HEK293T (cell line): ENCODE measurements around the gene NUCB1.
"Not testable (repeated sequence)": the region's sequence is repeated elsewhere in the genome, so short reads cannot be mapped to it uniquely, and the experiment has no call there.

Experiments
- CTCF ChIA-PET: fragments of 350-600 bp; formaldehyde crosslinking; extraction: SDS; loops from one replicate; lab custom pipeline; 2021; ENCODE audit warnings: antibody characterized with exemption, inconsistent platforms; lab: Yijun Ruan, JAX
- POLR2A ChIA-PET: fragments of 350-600 bp; formaldehyde crosslinking; extraction: SDS; loops from one replicate; lab custom pipeline; 2020; ENCODE audit warnings: antibody characterized with exemption, inconsistent platforms; lab: Yijun Ruan, JAX
- DNase-seq: peaks from one replicate; pipeline ENCODE4 v3.0.0; 2012; ENCODE audit warnings: mixed read lengths; ENCODE audit errors: extremely low spot score
- ARNT ChIP-seq: fragments of 450-650 bp; IDR thresholded peaks from 2 replicates; pipeline ENCODE4 v1.6.1; 2017; ENCODE audit warnings: mild to moderate bottlenecking
- BHLHE40 ChIP-seq: fragments of 450-650 bp; IDR thresholded peaks from 2 replicates; pipeline ENCODE4 v1.6.1; 2016; ENCODE audit warnings: mild to moderate bottlenecking, moderate library complexity, borderline replicate concordance
- CTBP1 ChIP-seq: fragments of 450-650 bp; IDR thresholded peaks from 2 replicates; pipeline ENCODE4 v1.6.1; 2016; ENCODE audit warnings: borderline replicate concordance
- ELF4 ChIP-seq: fragments of 450-650 bp; IDR thresholded peaks from 2 replicates; pipeline ENCODE4 v1.6.1; 2017; ENCODE audit warnings: antibody characterized with exemption
- FOXA1 ChIP-seq: fragments of 450-650 bp; IDR thresholded peaks from 2 replicates; pipeline ENCODE4 v1.6.1; 2016; ENCODE audit warnings: mild to moderate bottlenecking
- FOXK2 ChIP-seq: fragments of 450-650 bp; IDR thresholded peaks from 2 replicates; pipeline ENCODE4 v1.6.1; 2016; ENCODE audit warnings: mild to moderate bottlenecking
- FOXM1 ChIP-seq: fragments of 450-650 bp; IDR thresholded peaks from 2 replicates; pipeline ENCODE4 v1.6.1; 2017; ENCODE audit warnings: mild to moderate bottlenecking, borderline replicate concordance
- HDGF ChIP-seq: fragments of 450-650 bp; IDR thresholded peaks from 2 replicates; pipeline ENCODE4 v1.6.1; 2017; ENCODE audit warnings: antibody characterized with exemption, borderline replicate concordance
- L3MBTL2 ChIP-seq: fragments of 450-650 bp; conservative IDR thresholded peaks from 2 replicates; pipeline ENCODE4 v1.6.1; 2016; ENCODE audit warnings: mild to moderate bottlenecking
- LEF1 ChIP-seq: fragments of 450-650 bp; IDR thresholded peaks from 2 replicates; pipeline ENCODE4 v1.6.1; 2017; ENCODE audit warnings: mild to moderate bottlenecking, borderline replicate concordance
- NFRKB ChIP-seq: fragments of 450-650 bp; IDR thresholded peaks from 2 replicates; pipeline ENCODE4 v1.6.1; 2016; ENCODE audit warnings: mild to moderate bottlenecking, moderate library complexity
- PKNOX1 ChIP-seq: fragments of 450-650 bp; IDR thresholded peaks from 2 replicates; pipeline ENCODE4 v1.6.1; 2016
- SP1 ChIP-seq: fragments of 450-650 bp; IDR thresholded peaks from 2 replicates; pipeline ENCODE4 v1.6.1; 2017
- SUZ12 ChIP-seq: fragments of 450-650 bp; IDR thresholded peaks from 2 replicates; pipeline ENCODE4 v1.6.1; 2016; ENCODE audit warnings: mild to moderate bottlenecking
- TARDBP ChIP-seq: fragments of 450-650 bp; IDR thresholded peaks from 2 replicates; pipeline ENCODE4 v1.6.1; 2016
- ZNF384 ChIP-seq: fragments of 450-650 bp; IDR thresholded peaks from 2 replicates; pipeline ENCODE4 v1.6.1; 2016

NUCB1 gene

GRCh38 chr19:48872884-48873475 is 27.1 kb upstream of the NUCB1 start:
- POLR2A ChIA-PET: interaction anchor here (0.6 to 6.1 kb wide), 17 partner anchors 8 to 254 kb away, joined by 3 to 40 read pairs (median 5); partner anchors contain the start of genes BCAT2, CA11, NUCB1 and RPL18

GRCh38 chr19:48873476-48874302 is 26.4 kb upstream of the NUCB1 start:
- TF ChIP-seq ZNF384 (no peak), PKNOX1 (no peak)
- DNase-seq: no peak
- POLR2A ChIA-PET: interaction anchor here (0.9 to 6.1 kb wide), 11 partner anchors 13 to 92 kb away, joined by 3 to 40 read pairs (median 3); partner anchors contain the start of genes DHDH, FTL and NUCB1
- CTCF ChIA-PET: interaction anchor here (0.6 kb wide), 1 partner anchor 35 kb away, joined by 4 read pairs; no protein-coding TSS in a partner anchor

More at GRCh38 chr19:48872884-48873475, 27.1 kb upstream of the NUCB1 start:
- DNase-seq: peak; percentile 71
- TF ChIP-seq SP1 (no peak), FOXK2 (no peak; the same call in 1 of the 2 replicates)
- CTCF ChIA-PET: no interaction called here

- POLR2A ChIA-PET: interaction anchor here (0.8 to 6.1 kb wide), 9 partner anchors 21 to 92 kb away, joined by 3 to 40 read pairs (median 3); partner anchors contain the start of genes DHDH, FTL and NUCB1
- CTCF ChIA-PET: interaction anchor here (0.6 kb wide), 1 partner anchor 36 kb away, joined by 4 read pairs; no protein-coding TSS in a partner anchor
- DNase-seq: no peak
- TF ChIP-seq TARDBP (no peak), LEF1 (no peak), FOXA1 (no peak), ELF4 (no peak), BHLHE40 (no peak), PKNOX1 (no peak), L3MBTL2 (no peak), ZNF384 (no peak), SUZ12 (no peak), ARNT (no peak), NFRKB (no peak), FOXK2 (no peak), CTBP1 (no peak), FOXM1 (no peak), SP1 (no peak), HDGF (no peak)
Measured at GRCh38 chr19:48874303-48875135, 25.6 kb upstream of the NUCB1 start.

GRCh38 chr19:48876043-48876981 is 23.8 kb upstream of the NUCB1 start:
- ChIA-PET CTCF (interaction anchor here (0.8 kb wide), 1 partner anchor 231 kb away, joined by 5 read pairs; no protein-coding TSS in a partner anchor), POLR2A (interaction anchor here (1.9 to 6.1 kb wide), 2 partner anchors 19 to 24 kb away, joined by 7 to 40 read pairs; partner anchors contain the start of gene NUCB1)
- DNase-seq: not testable (repeated sequence)

- POLR2A ChIA-PET: interaction anchor here (1.2 kb wide), 1 partner anchor 35 kb away, joined by 3 read pairs; no protein-coding TSS in a partner anchor
- TF ChIP-seq ARNT: no peak
- no peak for TF ChIP-seq SUZ12
- no peak for TF ChIP-seq FOXA1
- no peak for TF ChIP-seq HDGF
- no peak for TF ChIP-seq BHLHE40
- TF ChIP-seq ELF4: no peak
- TF ChIP-seq LEF1: no peak
- no peak for TF ChIP-seq L3MBTL2
- TF ChIP-seq TARDBP: no peak
- no peak for TF ChIP-seq SP1
- TF ChIP-seq NFRKB: no peak
- CTCF ChIA-PET: no interaction called here
- no peak for DNase-seq
Measured at GRCh38 chr19:48877855-48878195, 22.3 kb upstream of the NUCB1 start.
